OCI-LY3 (cell line): ENCODE measurements around the gene LAMA1.

Source experiments
- EZH2phosphoT487 ChIP-seq: fragments of 200-600 bp; shearing (Covaris generic); IDR thresholded peaks from 2 replicates; pipeline ENCODE4 v1.6.1; 2018; ENCODE audit warnings: antibody characterized with exemption, mixed run types, low read depth
- TF ChIP-seq, protein P1 (sequence below): fragments of 200-600, 300-600 bp; sonication (generic); IDR thresholded peaks from 2 replicates; pipeline ENCODE4 v1.5.1; 2014; ENCODE audit warnings: antibody characterized with exemption, low read length, low read depth

- TF ChIP-seq, protein P1, sequence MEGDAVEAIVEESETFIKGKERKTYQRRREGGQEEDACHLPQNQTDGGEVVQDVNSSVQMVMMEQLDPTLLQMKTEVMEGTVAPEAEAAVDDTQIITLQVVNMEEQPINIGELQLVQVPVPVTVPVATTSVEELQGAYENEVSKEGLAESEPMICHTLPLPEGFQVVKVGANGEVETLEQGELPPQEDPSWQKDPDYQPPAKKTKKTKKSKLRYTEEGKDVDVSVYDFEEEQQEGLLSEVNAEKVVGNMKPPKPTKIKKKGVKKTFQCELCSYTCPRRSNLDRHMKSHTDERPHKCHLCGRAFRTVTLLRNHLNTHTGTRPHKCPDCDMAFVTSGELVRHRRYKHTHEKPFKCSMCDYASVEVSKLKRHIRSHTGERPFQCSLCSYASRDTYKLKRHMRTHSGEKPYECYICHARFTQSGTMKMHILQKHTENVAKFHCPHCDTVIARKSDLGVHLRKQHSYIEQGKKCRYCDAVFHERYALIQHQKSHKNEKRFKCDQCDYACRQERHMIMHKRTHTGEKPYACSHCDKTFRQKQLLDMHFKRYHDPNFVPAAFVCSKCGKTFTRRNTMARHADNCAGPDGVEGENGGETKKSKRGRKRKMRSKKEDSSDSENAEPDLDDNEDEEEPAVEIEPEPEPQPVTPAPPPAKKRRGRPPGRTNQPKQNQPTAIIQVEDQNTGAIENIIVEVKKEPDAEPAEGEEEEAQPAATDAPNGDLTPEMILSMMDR = no peak
- no peak for TF ChIP-seq EZH2phosphoT487
These were observed 67.6 kb downstream of the LAMA1 start for GRCh38 chr18:7049951-7050350.
